Measurements from ENCODE around the gene ZNF554.

DNA sequence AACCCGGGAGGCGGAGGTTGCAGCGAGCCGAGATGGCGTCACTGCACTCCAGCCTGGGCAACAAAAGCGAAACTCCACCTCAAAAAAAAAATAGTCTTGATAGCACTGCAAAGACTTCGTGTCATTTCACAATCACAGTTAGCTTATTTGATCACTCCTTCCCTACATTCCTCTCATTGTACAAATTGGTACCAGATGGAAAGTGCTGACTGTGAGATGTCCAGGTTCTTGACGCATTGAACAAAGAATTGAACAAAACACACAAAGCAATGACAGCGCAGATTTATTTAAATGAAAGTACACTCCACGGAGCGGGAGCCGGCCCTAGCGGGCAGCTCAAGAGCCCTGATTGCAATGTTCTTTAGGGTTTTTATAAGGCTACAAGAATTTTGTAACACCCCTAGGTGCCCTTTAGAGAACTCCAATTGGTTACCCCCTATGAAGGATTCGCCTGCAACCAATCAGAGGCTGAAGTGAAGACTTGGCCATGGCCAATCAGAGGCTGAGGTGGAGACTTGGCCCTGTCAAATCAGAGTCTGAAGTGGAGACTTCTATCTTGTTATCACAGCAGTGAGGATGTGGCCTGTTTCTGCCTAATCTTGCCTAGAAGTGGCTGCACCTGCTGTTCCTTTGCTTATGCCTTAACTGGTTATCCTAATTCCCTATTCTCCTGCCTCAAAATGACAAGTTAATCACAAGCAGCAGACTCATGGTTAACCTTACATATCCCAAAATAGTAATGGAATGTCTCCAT is 64.2 kb downstream of the ZNF554 start:
- TF ChIP-seq, protein P1, sequence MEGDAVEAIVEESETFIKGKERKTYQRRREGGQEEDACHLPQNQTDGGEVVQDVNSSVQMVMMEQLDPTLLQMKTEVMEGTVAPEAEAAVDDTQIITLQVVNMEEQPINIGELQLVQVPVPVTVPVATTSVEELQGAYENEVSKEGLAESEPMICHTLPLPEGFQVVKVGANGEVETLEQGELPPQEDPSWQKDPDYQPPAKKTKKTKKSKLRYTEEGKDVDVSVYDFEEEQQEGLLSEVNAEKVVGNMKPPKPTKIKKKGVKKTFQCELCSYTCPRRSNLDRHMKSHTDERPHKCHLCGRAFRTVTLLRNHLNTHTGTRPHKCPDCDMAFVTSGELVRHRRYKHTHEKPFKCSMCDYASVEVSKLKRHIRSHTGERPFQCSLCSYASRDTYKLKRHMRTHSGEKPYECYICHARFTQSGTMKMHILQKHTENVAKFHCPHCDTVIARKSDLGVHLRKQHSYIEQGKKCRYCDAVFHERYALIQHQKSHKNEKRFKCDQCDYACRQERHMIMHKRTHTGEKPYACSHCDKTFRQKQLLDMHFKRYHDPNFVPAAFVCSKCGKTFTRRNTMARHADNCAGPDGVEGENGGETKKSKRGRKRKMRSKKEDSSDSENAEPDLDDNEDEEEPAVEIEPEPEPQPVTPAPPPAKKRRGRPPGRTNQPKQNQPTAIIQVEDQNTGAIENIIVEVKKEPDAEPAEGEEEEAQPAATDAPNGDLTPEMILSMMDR (conservative IDR thresholded peaks at IDR 0.05; ENCODE audit: low read depth in 2 of 2), result no peak
- TF ChIP-seq, protein P2, sequence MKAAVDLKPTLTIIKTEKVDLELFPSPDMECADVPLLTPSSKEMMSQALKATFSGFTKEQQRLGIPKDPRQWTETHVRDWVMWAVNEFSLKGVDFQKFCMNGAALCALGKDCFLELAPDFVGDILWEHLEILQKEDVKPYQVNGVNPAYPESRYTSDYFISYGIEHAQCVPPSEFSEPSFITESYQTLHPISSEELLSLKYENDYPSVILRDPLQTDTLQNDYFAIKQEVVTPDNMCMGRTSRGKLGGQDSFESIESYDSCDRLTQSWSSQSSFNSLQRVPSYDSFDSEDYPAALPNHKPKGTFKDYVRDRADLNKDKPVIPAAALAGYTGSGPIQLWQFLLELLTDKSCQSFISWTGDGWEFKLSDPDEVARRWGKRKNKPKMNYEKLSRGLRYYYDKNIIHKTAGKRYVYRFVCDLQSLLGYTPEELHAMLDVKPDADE (IDR thresholded peaks at IDR 0.05), result no peak
- TF ChIP-seq ZNF331 (CRISPR knock-in tag; IDR thresholded peaks at IDR 0.05; ENCODE audit: low read depth) (no peak), EZH2phosphoT487 (IDR thresholded peaks at IDR 0.05; ENCODE audit: unreplicated experiment) (no peak), EZH2 (IDR thresholded peaks at IDR 0.05; ENCODE audit: low read depth, unreplicated experiment) (no peak), POLR2AphosphoS5 (IDR thresholded peaks at IDR 0.05; ENCODE audit: low read depth) (no peak), CREB1 (CRISPR knock-in tag; IDR thresholded peaks at IDR 0.05; ENCODE audit: low read depth) (no peak), NANOG (IDR thresholded peaks at IDR 0.05; ENCODE audit: borderline replicate concordance) (no peak)
- TF ChIP-seq, protein P3, sequence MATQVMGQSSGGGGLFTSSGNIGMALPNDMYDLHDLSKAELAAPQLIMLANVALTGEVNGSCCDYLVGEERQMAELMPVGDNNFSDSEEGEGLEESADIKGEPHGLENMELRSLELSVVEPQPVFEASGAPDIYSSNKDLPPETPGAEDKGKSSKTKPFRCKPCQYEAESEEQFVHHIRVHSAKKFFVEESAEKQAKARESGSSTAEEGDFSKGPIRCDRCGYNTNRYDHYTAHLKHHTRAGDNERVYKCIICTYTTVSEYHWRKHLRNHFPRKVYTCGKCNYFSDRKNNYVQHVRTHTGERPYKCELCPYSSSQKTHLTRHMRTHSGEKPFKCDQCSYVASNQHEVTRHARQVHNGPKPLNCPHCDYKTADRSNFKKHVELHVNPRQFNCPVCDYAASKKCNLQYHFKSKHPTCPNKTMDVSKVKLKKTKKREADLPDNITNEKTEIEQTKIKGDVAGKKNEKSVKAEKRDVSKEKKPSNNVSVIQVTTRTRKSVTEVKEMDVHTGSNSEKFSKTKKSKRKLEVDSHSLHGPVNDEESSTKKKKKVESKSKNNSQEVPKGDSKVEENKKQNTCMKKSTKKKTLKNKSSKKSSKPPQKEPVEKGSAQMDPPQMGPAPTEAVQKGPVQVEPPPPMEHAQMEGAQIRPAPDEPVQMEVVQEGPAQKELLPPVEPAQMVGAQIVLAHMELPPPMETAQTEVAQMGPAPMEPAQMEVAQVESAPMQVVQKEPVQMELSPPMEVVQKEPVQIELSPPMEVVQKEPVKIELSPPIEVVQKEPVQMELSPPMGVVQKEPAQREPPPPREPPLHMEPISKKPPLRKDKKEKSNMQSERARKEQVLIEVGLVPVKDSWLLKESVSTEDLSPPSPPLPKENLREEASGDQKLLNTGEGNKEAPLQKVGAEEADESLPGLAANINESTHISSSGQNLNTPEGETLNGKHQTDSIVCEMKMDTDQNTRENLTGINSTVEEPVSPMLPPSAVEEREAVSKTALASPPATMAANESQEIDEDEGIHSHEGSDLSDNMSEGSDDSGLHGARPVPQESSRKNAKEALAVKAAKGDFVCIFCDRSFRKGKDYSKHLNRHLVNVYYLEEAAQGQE (IDR thresholded peaks at IDR 0.05; ENCODE audit: unreplicated experiment), result no peak

Measured in GM23338 (cell line).